ENCODE results near the gene KLK15.

DNA sequence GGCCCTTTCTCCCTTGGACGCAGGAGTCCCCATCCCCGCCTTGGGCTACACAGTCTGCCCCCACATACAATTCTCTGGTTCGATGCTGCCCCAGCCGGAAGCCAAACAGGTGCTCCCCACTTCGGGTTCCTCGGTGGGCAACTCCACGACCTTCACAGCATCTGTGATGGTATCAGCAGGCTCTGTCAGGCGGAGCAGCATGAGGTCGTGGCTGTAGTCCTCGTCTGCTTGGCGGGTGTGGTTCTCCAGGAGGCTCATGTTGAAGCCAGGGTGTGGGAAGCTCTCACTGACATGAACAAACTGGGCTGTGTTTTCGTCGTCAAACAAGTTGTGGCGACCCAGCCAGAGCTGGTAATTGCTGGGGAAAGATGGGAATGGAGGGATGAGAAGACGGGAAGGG, 13.3 kb downstream of the KLK15 start:
- TF ChIP-seq CTCF (IDR thresholded peaks at IDR 0.05; ENCODE audit: insufficient read depth, low read depth, low read length) (no peak), EZH2 (IDR thresholded peaks at IDR 0.05; ENCODE audit: insufficient read depth, low read length) (no peak)

All from astrocyte (in vitro differentiated cells and primary cell).